Psoas muscle (tissue), 8 donors: ENCODE measurements around the gene CENPT. TPM values are rescaled to one million over a fixed set of nuclear protein-coding genes. Genes with fewer than 3 reads are reported as not detected.

Experiments
- ATAC-seq, 4 donors: fragments of 200-7000 bp; cut with Tn5 transposase; one replicate each; pipeline ENCODE4 v1.9.1; 2020; ENCODE audit warnings: moderate library complexity in 3 of 4, mild to moderate bottlenecking in 2 of 4
- DNase-seq, 2 donors: peaks; one replicate each; pipeline ENCODE4 v3.0.0-alpha.2; 2020
- H3K27ac ChIP-seq: fragments of 200-600 bp; one replicate; pipeline ENCODE4 v1.8.0; 2022
- H3K27me3 ChIP-seq, 3 donors: fragments of 200-600 bp in 1 of 3; one replicate each; pipeline versions ENCODE4 v1.6.1 to v1.8.0; 2013 to 2022; ENCODE audit warnings: low read length in 2 of 3, mild to moderate bottlenecking in 2 of 3, moderate library complexity in 1 of 3; ENCODE audit not compliant: insufficient read depth in 3 of 3
- H3K36me3 ChIP-seq, 2 donors: fragments of 200-600 bp in 1 of 2; one replicate each; pipeline versions ENCODE4 v1.6.1 to v1.8.0; 2013 to 2022; ENCODE audit warnings: low read depth in 1 of 2, mild to moderate bottlenecking in 1 of 2, moderate library complexity in 1 of 2; ENCODE audit not compliant: insufficient read depth in 1 of 2
- H3K4me1 ChIP-seq: fragments of 200-600 bp; one replicate; pipeline ENCODE4 v1.8.0; 2022
- H3K4me3 ChIP-seq: fragments of 200-600 bp; one replicate; pipeline ENCODE4 v1.8.0; 2022; ENCODE audit warnings: mild to moderate bottlenecking
- H3K9me3 ChIP-seq: fragments of 200-600 bp; one replicate; pipeline ENCODE4 v1.8.0; 2022
- CTCF ChIP-seq: fragments of 200-600 bp; IDR thresholded peaks from one replicate; pipeline ENCODE4 v1.8.0; 2022; ENCODE audit warnings: antibody characterized with exemption
- WGBS, 3 donors: extraction: QIAGEN DNeasy Blood & Tissue Kit; methylation state at CpG; one replicate each; pipeline versions ENCODE4 v1.1.6 to v1.1.7; 2013; 5-methylcytosine and 5-hydroxymethylcytosine counted together
- intact Hi-C, 2 donors: fragments of 100-400 bp; cut with DNase I; formaldehyde crosslinking; loops; one replicate each; pipeline versions ENCODE4 v1.11.0 to v1.14.2; 2022
- polyA plus RNA-seq, 3 donors: library from polyadenylated mRNA; stranded (reverse); fragments of 200-250 nt; gene quantifications; one replicate each; pipeline ENCODE4 v1.2.3, GENCODE V29; 2013
- total RNA-seq, 4 donors: library from RNA; stranded (reverse); fragmentation: NEBNext Ultra II Directional in 2 of 4; extraction: Animal tissue kit (Norgen Biotek cat#: 25700) in 2 of 4; gene quantifications; one replicate each; pipeline versions ENCODE4 v1.2.1 to v1.2.4, GENCODE V29; 2021 to 2023
- donor health status: healthy with polysubstance abuse.
- donor health status: DM: no; HTN: no; CAD: no; lungs with moderate emphysema.
- donor health status: Bipolar disorder and iron deficiency.
- donor health status: healthy.
- donor health status: DM: yes; HTN: yes; CAD: no.
- donor health status: DM: no; HTN: no; CAD: no.
- donor health status: DM: no; HTN: no; CAD: no.
- donor health status: DM: yes; HTN: yes; CAD: no.

The CENPT gene
- total and polyA plus RNA-seq, 7 donors = 13.8 to 26.4 (median 19.9) TPM

- no peak overlapping the region for H3K4me3 ChIP-seq
- no peak overlapping the region for H3K27ac ChIP-seq
- H3K27me3 ChIP-seq = no peaks in the 10 kb centered on the region
- no peak for DNase-seq
- TF ChIP-seq CTCF = no peak
- no peaks in the 10 kb centered on the region for H3K36me3 ChIP-seq
- ATAC-seq = no peak
- 90 to 95% (median 93%) methylated on average over 11 of the region's 11 CpGs for WGBS, 3 donors
- H3K9me3 ChIP-seq = no peaks in the 10 kb centered on the region
- peaks cover 3% of the 10 kb centered on the region for H3K4me1 ChIP-seq
- intact Hi-C loops = no loop called here
Observed at GRCh38 chr16:67820608-67821259, 26.8 kb downstream of the CENPT start.

- Histone ChIP-seq H3K27me3 (no peaks in the 10 kb centered on the region), H3K27ac (no peak overlapping the region), H3K9me3 (no peaks in the 10 kb centered on the region), H3K4me1 (peaks cover 3% of the 10 kb centered on the region), H3K4me3 (no peak overlapping the region), H3K36me3 (no peaks in the 10 kb centered on the region)
- DNase-seq (no peak), ATAC-seq (no peak)
- TF ChIP-seq CTCF = no peak
- 91% methylated on average over 8 of the region's 8 CpGs for WGBS, 3 donors
- intact Hi-C loops = loop anchor here in 1 of 2 donors (10.0 kb wide), 1 partner anchor 290 kb away; the partner anchor contains the start of gene RIPOR1
Observed at GRCh38 chr16:67814567-67814966, 32.9 kb downstream of the CENPT start.

GRCh38 chr16:67811899-67812298, 35.6 kb downstream of the CENPT start:
- no peak for TF ChIP-seq CTCF
- Histone ChIP-seq H3K27ac (no peak overlapping the region), H3K36me3 (no peaks in the 10 kb centered on the region), H3K27me3 (no peaks in the 10 kb centered on the region), H3K4me3 (no peak overlapping the region), H3K4me1 (peaks cover 9% of the 10 kb centered on the region), H3K9me3 (no peaks in the 10 kb centered on the region)
- ATAC-seq (no peak), DNase-seq (no peak)
- 88 to 100% (median 94%) methylated on average over 1 of the region's 1 CpG for WGBS, 3 donors
- intact Hi-C loops = loop anchor here in 1 of 2 donors (10.0 kb wide), 1 partner anchor 287 kb away; the partner anchor contains the start of gene RIPOR1

GRCh38 chr16:67807148-67807682, 40.3 kb downstream of the CENPT start:
- H3K9me3 ChIP-seq = no peaks in the 10 kb centered on the region
- H3K36me3 ChIP-seq = peaks cover 3 to 25% of the 10 kb centered on the region in 2 donors
- peaks cover 22% of the 10 kb centered on the region for H3K4me1 ChIP-seq
- ATAC-seq = no peak
- H3K27me3 ChIP-seq = no peaks in the 10 kb centered on the region
- peak overlapping the region; percentile 88 for H3K4me3 ChIP-seq
- peak overlapping the region; percentile 91 for H3K27ac ChIP-seq
- intact Hi-C loops = loop anchor here (5.0 kb wide), 1 partner anchor 135 kb away; no protein-coding TSS in a partner anchor
- no peak for TF ChIP-seq CTCF
- no peak for DNase-seq
- 28 to 34% (median 29%) methylated on average over 24 of the region's 24 CpGs for WGBS, 3 donors
